ENCODE results near the gene CHKA.

The CHKA gene

GRCh38 chr11:68061508-68061907 is 59.7 kb downstream of the CHKA start:
- peaks cover 90% of the 10 kb centered on the region for H3K36me3 ChIP-seq
- H4K20me1 ChIP-seq = no peaks in the 10 kb centered on the region
- H3K9ac ChIP-seq = no peak overlapping the region

GRCh38 chr11:68057807-68058206 is 63.4 kb downstream of the CHKA start:
- H3K9me3 ChIP-seq = no peaks in the 10 kb centered on the region
- H3K9ac ChIP-seq = no peak overlapping the region
- no peak for TF ChIP-seq Cebpa-rat (IDR thresholded peaks at IDR 0.05)
- peaks cover 26% of the 10 kb centered on the region for H3K4me1 ChIP-seq
- peaks cover 77% of the 10 kb centered on the region for H3K36me3 ChIP-seq
- peaks cover 9% of the 10 kb centered on the region for H4K20me1 ChIP-seq
- no peak overlapping the region for H3K4me3 ChIP-seq
- H3K4me2 ChIP-seq = no peak overlapping the region
- no peaks in the 10 kb centered on the region for H3K27me3 ChIP-seq
- H3K27ac ChIP-seq = no peak overlapping the region

More at GRCh38 chr11:68061508-68061907, 59.7 kb downstream of the CHKA start:
- Histone ChIP-seq H3K27me3 (no peaks in the 10 kb centered on the region), H3K4me3 (no peak overlapping the region), H3K4me1 (peaks cover 20% of the 10 kb centered on the region), H3K4me2 (no peak overlapping the region), H3K9me3 (no peaks in the 10 kb centered on the region), H3K27ac (no peak overlapping the region)
- TF ChIP-seq Cebpa-rat (IDR thresholded peaks at IDR 0.05) = no peak

- H3K36me3 ChIP-seq = peaks cover 77% of the 10 kb centered on the region
- peaks cover 21% of the 10 kb centered on the region for H4K20me1 ChIP-seq
- H3K9ac ChIP-seq = no peak overlapping the region
- no peaks in the 10 kb centered on the region for H3K9me3 ChIP-seq
- no peak overlapping the region for H3K4me3 ChIP-seq
- H3K4me2 ChIP-seq = no peak overlapping the region
- no peak overlapping the region for H3K27ac ChIP-seq
- no peak for TF ChIP-seq Cebpa-rat (IDR thresholded peaks at IDR 0.05)
- peaks cover 33% of the 10 kb centered on the region for H3K4me1 ChIP-seq
- no peaks in the 10 kb centered on the region for H3K27me3 ChIP-seq
These were observed 64.6 kb downstream of the CHKA start for GRCh38 chr11:68056317-68057285.

- Histone ChIP-seq H3K4me3 (no peak overlapping the region), H3K36me3 (peaks cover 84% of the 10 kb centered on the region), H3K27ac (no peak overlapping the region), H3K9me3 (no peaks in the 10 kb centered on the region), H3K27me3 (no peaks in the 10 kb centered on the region), H3K4me1 (peaks cover 23% of the 10 kb centered on the region), H3K9ac (no peak overlapping the region), H4K20me1 (peaks cover 28% of the 10 kb centered on the region), H3K4me2 (no peak overlapping the region)
- TF ChIP-seq Cebpa-rat (IDR thresholded peaks at IDR 0.05) = no peak
These were observed 67.0 kb downstream of the CHKA start for GRCh38 chr11:68053981-68054812.

- Histone ChIP-seq H3K36me3 (peaks cover 84% of the 10 kb centered on the region), H3K4me1 (peaks cover 23% of the 10 kb centered on the region), H3K4me3 (no peak overlapping the region), H3K27ac (peak overlapping the region; percentile 15; the same call in 1 of the 2 replicates), H3K27me3 (no peaks in the 10 kb centered on the region), H4K20me1 (peaks cover 28% of the 10 kb centered on the region), H3K9me3 (no peaks in the 10 kb centered on the region), H3K4me2 (peak overlapping the region; percentile 41), H3K9ac (peak overlapping the region; percentile 43; the same call in 1 of the 2 replicates)
- no peak for TF ChIP-seq Cebpa-rat (IDR thresholded peaks at IDR 0.05)
These were observed 68.1 kb downstream of the CHKA start for GRCh38 chr11:68053117-68053516.

GRCh38 chr11:68052137-68052873 is 68.9 kb downstream of the CHKA start:
- Histone ChIP-seq H3K36me3 (peaks cover 86% of the 10 kb centered on the region), H4K20me1 (peaks cover 28% of the 10 kb centered on the region), H3K27ac (peak overlapping the region; percentile 15; the same call in 1 of the 2 replicates), H3K4me3 (no peak overlapping the region), H3K9me3 (no peaks in the 10 kb centered on the region), H3K4me2 (peak overlapping the region; percentile 41; the same call in 1 of the 2 replicates), H3K27me3 (no peaks in the 10 kb centered on the region), H3K9ac (peak overlapping the region; percentile 43; the same call in 1 of the 2 replicates), H3K4me1 (peaks cover 23% of the 10 kb centered on the region)
- no peak for TF ChIP-seq Cebpa-rat (IDR thresholded peaks at IDR 0.05)

GRCh38 chr11:68051191-68052136 is 69.7 kb downstream of the CHKA start:
- H3K4me2 ChIP-seq = no peak overlapping the region
- H3K9me3 ChIP-seq = no peaks in the 10 kb centered on the region
- peaks cover 23% of the 10 kb centered on the region for H3K4me1 ChIP-seq
- H3K27me3 ChIP-seq = no peaks in the 10 kb centered on the region
- H3K36me3 ChIP-seq = peaks cover 87% of the 10 kb centered on the region
- no peak overlapping the region for H3K27ac ChIP-seq
- peaks cover 28% of the 10 kb centered on the region for H4K20me1 ChIP-seq
- no peak overlapping the region for H3K4me3 ChIP-seq
- TF ChIP-seq Cebpa-rat (IDR thresholded peaks at IDR 0.05) = no peak
- no peak overlapping the region for H3K9ac ChIP-seq

GRCh38 chr11:68050371-68050841 is 70.8 kb downstream of the CHKA start:
- TF ChIP-seq Cebpa-rat (IDR thresholded peaks at IDR 0.05) = no peak
- no peaks in the 10 kb centered on the region for H3K27me3 ChIP-seq
- H3K9me3 ChIP-seq = no peaks in the 10 kb centered on the region
- H3K36me3 ChIP-seq = peaks cover 93% of the 10 kb centered on the region
- peaks cover 23% of the 10 kb centered on the region for H3K4me1 ChIP-seq
- H4K20me1 ChIP-seq = peaks cover 33% of the 10 kb centered on the region
- no peak overlapping the region for H3K27ac ChIP-seq
- no peak overlapping the region for H3K4me3 ChIP-seq
- H3K9ac ChIP-seq = no peak overlapping the region
- H3K4me2 ChIP-seq = no peak overlapping the region
